ENCODE results near the gene PHOX2B. TPM values are rescaled to one million over a fixed set of nuclear protein-coding genes. Genes with fewer than 3 reads are reported as not detected.

PHOX2B gene
- total RNA-seq, 1 donor from 2014 or later: not detected

DNA sequence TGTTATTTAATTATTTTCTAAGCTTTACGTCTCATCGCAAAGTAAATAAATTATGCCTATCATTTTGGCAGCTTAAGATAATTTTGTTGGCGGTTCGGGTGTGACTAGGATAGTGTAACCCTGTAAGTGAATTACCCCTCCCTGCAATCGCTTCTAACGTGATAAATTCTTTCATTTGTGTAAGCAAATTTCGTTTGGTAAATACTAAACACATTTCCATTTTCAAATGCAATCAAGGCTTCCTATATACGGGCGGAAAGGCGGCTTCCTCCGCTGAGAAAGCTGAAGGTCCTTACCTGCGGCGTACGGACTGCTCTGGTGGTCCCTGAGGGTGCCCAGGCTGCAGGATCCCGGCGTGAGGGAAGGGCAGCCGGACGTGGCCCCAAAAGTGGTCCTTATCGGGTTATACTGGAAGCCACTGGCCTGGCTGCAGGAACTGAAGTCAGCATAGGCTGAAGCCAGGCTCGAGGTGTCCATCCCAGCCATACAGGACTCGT lies 403 bp downstream of the PHOX2B start:
- H3K9me3 Mint-ChIP-seq (ENCODE audit: unreplicated experiment): peaks cover 32% of the 10 kb centered on the region
- peaks cover 2% of the 10 kb centered on the region for H3K4me1 Mint-ChIP-seq (ENCODE audit: low read depth, unreplicated experiment)
- peaks cover 2% of the 10 kb centered on the region for H3K36me3 Mint-ChIP-seq (ENCODE audit: low read depth, unreplicated experiment)
- FAIRE-seq (no peak), DNase-seq (ENCODE audit: low read depth) (no peak)
- no peak overlapping the region for H3K27ac ChIP-seq (ENCODE audit: low read depth, low read length)
- H3K27me3 ChIP-seq (ENCODE audit: insufficient read depth, low read length): peaks cover 94% of the 10 kb centered on the region
- no peak for TF ChIP-seq EZH2 (IDR thresholded peaks at IDR 0.05; ENCODE audit: insufficient read depth, low read length)
- TF ChIP-seq, protein P1, sequence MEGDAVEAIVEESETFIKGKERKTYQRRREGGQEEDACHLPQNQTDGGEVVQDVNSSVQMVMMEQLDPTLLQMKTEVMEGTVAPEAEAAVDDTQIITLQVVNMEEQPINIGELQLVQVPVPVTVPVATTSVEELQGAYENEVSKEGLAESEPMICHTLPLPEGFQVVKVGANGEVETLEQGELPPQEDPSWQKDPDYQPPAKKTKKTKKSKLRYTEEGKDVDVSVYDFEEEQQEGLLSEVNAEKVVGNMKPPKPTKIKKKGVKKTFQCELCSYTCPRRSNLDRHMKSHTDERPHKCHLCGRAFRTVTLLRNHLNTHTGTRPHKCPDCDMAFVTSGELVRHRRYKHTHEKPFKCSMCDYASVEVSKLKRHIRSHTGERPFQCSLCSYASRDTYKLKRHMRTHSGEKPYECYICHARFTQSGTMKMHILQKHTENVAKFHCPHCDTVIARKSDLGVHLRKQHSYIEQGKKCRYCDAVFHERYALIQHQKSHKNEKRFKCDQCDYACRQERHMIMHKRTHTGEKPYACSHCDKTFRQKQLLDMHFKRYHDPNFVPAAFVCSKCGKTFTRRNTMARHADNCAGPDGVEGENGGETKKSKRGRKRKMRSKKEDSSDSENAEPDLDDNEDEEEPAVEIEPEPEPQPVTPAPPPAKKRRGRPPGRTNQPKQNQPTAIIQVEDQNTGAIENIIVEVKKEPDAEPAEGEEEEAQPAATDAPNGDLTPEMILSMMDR (IDR thresholded peaks at IDR 0.05; ENCODE audit: insufficient read depth, low read depth, low read length): no peak
- H3K4me3 ChIP-seq (ENCODE audit: insufficient read depth, low read depth, low read length): no peak overlapping the region
- H3K4me2 ChIP-seq (ENCODE audit: low read length): no peak overlapping the region
- H3K9ac ChIP-seq (ENCODE audit: low read length): no peak overlapping the region
- no peak overlapping the region for H2AFZ ChIP-seq (ENCODE audit: low read depth, low read length)
- peaks cover 91% of the 10 kb centered on the region for H3K27me3 Mint-ChIP-seq (ENCODE audit: low read depth, unreplicated experiment)
- H4K20me1 ChIP-seq (ENCODE audit: insufficient read depth, low read length): peaks cover 6% of the 10 kb centered on the region
- H3K27ac Mint-ChIP-seq (ENCODE audit: unreplicated experiment): no peak overlapping the region
- H3K4me1 ChIP-seq (ENCODE audit: insufficient read depth, low read length): peaks cover 2% of the 10 kb centered on the region
- no peaks in the 10 kb centered on the region for H3K36me3 ChIP-seq (ENCODE audit: insufficient read depth, low read length)
- peaks cover 3% of the 10 kb centered on the region for H3K9me3 ChIP-seq (ENCODE audit: insufficient read depth, low read depth, low read length)
- H3K4me3 Mint-ChIP-seq (ENCODE audit: unreplicated experiment): no peak overlapping the region
- H3K79me2 ChIP-seq (ENCODE audit: insufficient read depth, low read length): no peaks in the 10 kb centered on the region

DNA sequence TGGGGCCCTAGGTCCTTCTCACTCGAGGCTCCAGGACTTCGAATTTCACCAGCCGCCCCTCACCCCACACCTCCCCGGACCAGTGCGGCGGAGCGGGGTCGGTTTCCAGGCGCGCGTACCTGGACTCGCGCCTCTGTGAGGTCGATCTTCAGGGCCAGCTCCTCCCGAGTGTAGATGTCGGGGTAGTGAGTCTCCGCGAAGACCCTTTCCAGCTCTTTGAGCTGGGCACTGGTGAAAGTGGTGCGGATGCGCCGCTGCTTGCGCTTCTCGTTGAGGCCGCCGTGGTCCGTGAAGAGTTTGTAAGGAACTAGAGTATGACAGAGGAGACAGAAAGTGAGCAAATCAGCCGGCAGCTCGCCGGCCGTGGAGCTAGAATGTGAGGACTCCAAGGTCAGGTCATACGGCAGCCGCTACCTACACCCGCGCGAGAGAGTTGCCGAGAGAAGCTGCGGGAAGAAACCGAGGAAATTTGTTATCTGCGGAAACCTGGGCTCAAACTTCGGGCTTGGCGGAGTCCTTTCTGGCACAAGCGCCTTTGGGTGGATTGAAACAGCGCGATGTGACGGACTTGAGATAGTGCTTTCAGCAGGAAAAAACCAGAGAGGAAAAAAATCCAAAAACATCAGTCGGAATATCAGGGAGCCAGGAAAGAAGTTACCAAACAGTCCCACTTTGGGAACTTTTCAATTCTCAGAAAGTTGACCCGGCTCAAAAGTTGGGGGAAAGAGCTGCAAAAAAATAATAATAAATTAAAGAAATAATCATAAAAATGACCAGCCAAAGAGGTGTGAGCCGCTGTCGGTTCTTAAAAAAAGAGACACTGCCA lies 1.1 kb downstream of the PHOX2B start:
- Histone ChIP-seq H3K4me1 (ENCODE audit: insufficient read depth, low read length) (peaks cover 2% of the 10 kb centered on the region), H3K4me3 (ENCODE audit: insufficient read depth, low read depth, low read length) (no peak overlapping the region), H3K9ac (ENCODE audit: low read length) (no peak overlapping the region), H3K27ac (ENCODE audit: low read depth, low read length) (no peak overlapping the region), H3K4me2 (ENCODE audit: low read length) (no peak overlapping the region), H3K79me2 (ENCODE audit: insufficient read depth, low read length) (no peaks in the 10 kb centered on the region), H4K20me1 (ENCODE audit: insufficient read depth, low read length) (peaks cover 6% of the 10 kb centered on the region), H3K9me3 (ENCODE audit: insufficient read depth, low read depth, low read length) (peaks cover 3% of the 10 kb centered on the region), H3K36me3 (ENCODE audit: insufficient read depth, low read length) (no peaks in the 10 kb centered on the region), H2AFZ (ENCODE audit: low read depth, low read length) (no peak overlapping the region), H3K27me3 (ENCODE audit: insufficient read depth, low read length) (peaks cover 93% of the 10 kb centered on the region)
- H3K27me3 Mint-ChIP-seq (ENCODE audit: low read depth, unreplicated experiment): peaks cover 91% of the 10 kb centered on the region
- peaks cover 2% of the 10 kb centered on the region for H3K4me1 Mint-ChIP-seq (ENCODE audit: low read depth, unreplicated experiment)
- H3K27ac Mint-ChIP-seq (ENCODE audit: unreplicated experiment): no peak overlapping the region
- H3K36me3 Mint-ChIP-seq (ENCODE audit: low read depth, unreplicated experiment): peaks cover 2% of the 10 kb centered on the region
- DNase-seq (ENCODE audit: low read depth) (no peak), FAIRE-seq (no peak)
- no peak overlapping the region for H3K4me3 Mint-ChIP-seq (ENCODE audit: unreplicated experiment)
- TF ChIP-seq, protein P1 (IDR thresholded peaks at IDR 0.05; ENCODE audit: insufficient read depth, low read depth, low read length): no peak
- TF ChIP-seq EZH2 (IDR thresholded peaks at IDR 0.05; ENCODE audit: insufficient read depth, low read length): peak; percentile 33
- H3K9me3 Mint-ChIP-seq (ENCODE audit: unreplicated experiment): peaks cover 32% of the 10 kb centered on the region

Measured in astrocyte (in vitro differentiated cells and primary cell).